22Rv1 (cell line): ENCODE measurements around the gene PPA2.

Source experiments
- ZFX ChIP-seq: fragments of 450-650 bp; IDR thresholded peaks from 2 replicates; pipeline ENCODE4 v1.6.1; 2017; ENCODE audit warnings: antibody characterized with exemption, borderline replicate concordance
- TF ChIP-seq, protein P1 (sequence below): fragments of 450-650 bp; IDR thresholded peaks from 2 replicates; pipeline ENCODE4 v1.5.1; 2017; ENCODE audit warnings: mild to moderate bottlenecking

DNA sequence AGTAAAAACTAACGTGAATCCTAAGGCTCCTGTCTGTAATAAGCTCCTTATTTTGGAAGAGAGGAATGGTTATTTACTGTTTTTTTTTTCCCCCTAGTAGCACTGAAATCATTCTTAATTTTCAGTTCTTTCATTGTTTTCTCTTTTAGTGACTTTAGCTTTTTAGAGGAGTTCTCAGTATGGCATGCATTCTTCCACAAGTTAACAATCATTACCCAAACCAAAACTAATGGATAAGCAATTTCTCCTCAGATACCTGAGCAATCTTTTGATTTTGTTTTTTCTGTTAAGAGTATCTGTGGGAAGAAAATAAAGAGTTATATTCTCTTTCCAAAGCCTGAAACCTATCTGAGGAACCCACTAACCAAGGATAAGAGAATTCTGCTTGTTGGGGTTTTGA lies 16.7 kb upstream of the PPA2 start:
- no peak for TF ChIP-seq ZFX
- TF ChIP-seq, protein P1, sequence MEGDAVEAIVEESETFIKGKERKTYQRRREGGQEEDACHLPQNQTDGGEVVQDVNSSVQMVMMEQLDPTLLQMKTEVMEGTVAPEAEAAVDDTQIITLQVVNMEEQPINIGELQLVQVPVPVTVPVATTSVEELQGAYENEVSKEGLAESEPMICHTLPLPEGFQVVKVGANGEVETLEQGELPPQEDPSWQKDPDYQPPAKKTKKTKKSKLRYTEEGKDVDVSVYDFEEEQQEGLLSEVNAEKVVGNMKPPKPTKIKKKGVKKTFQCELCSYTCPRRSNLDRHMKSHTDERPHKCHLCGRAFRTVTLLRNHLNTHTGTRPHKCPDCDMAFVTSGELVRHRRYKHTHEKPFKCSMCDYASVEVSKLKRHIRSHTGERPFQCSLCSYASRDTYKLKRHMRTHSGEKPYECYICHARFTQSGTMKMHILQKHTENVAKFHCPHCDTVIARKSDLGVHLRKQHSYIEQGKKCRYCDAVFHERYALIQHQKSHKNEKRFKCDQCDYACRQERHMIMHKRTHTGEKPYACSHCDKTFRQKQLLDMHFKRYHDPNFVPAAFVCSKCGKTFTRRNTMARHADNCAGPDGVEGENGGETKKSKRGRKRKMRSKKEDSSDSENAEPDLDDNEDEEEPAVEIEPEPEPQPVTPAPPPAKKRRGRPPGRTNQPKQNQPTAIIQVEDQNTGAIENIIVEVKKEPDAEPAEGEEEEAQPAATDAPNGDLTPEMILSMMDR = no peak
